ENCODE data around the gene FERMT2.
A peak's percentile ranks its signal among the peaks of the same experiment; 100 is the strongest.

Gene FERMT2, protein sequence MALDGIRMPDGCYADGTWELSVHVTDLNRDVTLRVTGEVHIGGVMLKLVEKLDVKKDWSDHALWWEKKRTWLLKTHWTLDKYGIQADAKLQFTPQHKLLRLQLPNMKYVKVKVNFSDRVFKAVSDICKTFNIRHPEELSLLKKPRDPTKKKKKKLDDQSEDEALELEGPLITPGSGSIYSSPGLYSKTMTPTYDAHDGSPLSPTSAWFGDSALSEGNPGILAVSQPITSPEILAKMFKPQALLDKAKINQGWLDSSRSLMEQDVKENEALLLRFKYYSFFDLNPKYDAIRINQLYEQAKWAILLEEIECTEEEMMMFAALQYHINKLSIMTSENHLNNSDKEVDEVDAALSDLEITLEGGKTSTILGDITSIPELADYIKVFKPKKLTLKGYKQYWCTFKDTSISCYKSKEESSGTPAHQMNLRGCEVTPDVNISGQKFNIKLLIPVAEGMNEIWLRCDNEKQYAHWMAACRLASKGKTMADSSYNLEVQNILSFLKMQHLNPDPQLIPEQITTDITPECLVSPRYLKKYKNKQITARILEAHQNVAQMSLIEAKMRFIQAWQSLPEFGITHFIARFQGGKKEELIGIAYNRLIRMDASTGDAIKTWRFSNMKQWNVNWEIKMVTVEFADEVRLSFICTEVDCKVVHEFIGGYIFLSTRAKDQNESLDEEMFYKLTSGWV

DNA sequence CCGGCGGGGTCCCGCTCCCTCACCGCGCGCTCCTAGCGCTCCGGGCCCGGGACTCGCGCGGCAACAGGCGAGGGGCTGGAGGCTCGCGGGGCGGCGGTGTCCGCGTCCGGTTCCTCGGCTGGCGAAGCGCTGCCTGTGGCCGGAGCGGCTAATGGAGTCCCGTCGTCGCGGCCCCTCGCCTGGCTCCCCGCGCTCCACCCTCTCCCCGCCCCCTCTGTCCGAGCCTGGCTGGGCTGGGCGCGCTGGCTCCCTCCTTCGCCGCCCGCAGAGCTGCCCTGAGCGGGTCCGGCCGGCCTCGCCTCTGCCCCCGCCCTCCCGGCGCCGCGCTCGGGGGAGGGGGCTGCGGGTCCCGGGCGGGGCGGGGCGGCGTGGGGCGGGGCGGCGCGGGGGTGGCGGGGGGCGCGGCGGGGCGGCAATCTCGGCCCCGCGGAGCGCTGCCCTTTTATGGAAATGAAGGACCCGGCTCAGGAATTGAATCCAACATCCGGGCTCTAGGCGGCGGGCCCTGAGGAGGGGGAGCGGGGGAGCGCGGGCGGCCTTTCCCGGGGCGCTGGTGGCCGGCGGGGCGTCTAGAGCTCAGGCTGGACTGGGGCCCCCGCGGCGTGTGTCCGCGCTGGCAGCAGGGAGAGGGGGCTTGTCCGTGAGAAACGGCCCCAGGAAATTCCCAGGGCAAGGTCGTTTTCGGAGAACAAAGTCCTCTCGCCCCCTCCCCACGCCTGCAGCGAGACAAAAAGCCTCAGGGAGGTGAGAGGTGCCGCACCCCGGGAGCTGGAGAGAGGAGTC lies at the start of gene FERMT2:
TSS of gene FERMT2 (minus strand) at position 153 of the 783 bp plus-strand sequence. CDS start 482 bp downstream, outside the sequence.
- peak; percentile 8 for DNase-seq

DNA sequence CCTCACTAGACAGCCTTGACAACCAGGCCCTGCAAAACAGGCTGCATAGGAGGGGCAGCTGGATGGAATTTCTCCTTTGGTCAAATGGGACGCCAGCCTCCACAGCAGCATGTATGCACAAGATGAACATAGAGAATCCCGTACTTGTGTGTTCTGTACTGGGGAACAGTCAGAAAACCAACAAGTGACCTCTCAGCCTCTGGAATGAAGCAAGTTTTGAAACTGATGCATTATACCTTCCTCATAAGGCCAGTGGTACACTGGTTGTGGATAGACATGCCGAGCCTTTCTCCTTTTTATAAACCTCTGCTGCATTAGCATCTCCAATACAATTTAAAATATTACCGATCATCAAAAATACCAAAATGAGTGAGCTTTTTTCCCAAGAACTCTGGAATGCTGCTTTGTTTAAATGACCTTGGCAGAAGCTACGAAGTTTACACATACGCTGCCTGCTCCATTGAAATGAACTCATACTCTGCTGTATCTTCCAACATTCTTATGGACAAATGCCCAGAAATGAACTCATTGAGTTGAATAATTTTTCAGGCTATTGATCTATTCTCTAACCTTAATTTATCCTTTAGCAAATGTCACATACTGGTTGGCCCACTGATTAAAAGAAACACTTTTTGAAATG lies 47.6 kb upstream of the FERMT2 start:
- DNase-seq: no peak

- no peak for DNase-seq
Measured at GRCh38 chr14:52996493-52996892, 45.6 kb upstream of the FERMT2 start.

GRCh38 chr14:52995998-52996397 lies 45.1 kb upstream of the FERMT2 start:
- no peak for DNase-seq

DNA sequence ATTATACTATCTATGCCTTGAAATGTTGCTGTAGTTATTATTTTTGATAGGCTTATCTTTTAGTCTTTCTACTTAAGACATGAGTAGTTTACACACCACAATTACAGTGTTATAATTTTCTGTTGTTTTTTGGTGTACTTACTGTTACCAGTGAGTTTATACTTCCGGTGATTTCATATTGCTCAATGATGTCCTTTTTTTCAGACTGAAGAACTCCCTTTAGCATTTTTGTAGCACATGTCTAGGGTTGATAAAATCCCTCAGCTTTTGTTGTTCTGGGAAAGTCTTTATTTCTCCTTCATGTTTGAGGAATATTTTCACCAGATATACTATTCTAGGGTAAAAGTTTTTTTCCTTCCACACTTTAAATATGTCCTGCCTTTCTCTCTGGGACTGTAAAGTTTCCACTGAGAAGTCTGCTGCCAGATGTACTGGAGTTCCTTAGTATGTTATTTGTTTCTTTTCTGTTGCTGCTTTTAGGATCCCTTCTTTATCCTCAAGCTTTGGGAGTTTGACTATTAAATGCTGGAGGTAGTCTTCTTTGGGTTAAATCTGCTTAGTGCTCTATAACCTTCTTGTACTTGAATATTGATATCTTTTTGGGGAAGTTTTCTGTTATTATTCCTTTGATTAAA lies 41.5 kb upstream of the FERMT2 start:
- DNase-seq: no peak

DNA sequence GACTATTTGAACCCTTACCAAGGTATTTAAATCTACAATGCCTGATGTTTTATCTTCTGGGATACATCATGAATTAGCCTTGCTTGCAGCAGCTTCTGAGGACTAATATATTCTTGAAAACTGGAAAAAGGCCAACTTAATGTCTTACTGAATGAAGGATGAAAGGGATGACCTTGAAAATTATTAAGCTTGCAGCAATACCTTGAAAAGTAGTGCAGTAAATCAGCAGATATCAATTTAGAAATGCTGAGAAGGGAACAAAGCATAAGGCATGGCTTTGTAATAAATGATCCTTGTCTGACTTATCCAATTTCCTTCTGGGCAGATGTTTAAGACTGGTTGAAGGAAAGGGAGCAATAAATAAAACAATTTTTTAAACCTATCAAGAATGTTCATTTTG lies 37.3 kb upstream of the FERMT2 start:
- DNase-seq: no peak

DNA sequence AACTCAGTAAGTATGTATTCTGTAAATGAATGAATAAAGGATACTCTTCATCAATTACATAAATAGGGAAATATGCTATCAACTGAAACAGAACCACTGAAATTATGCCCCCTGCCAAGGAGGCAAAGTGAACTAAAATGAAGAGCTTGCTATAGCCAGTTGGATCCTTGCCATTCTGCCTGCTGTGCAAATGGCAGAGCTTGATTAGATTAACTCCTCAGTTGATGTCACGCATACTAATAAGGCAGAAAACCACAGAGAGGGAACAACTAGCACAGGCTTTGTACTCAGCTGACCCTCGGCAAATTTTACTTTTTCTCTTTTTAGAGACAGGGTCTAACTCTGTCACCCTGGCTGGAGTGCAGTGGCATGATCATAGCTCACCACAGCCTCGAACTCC lies 36.7 kb upstream of the FERMT2 start:
- no peak for DNase-seq

- no peak for DNase-seq
Measured at GRCh38 chr14:52987042-52987441, 36.2 kb upstream of the FERMT2 start.

- DNase-seq: no peak
Measured at GRCh38 chr14:52977798-52978197, 26.9 kb upstream of the FERMT2 start.

GRCh38 chr14:52974406-52974805 lies 23.6 kb upstream of the FERMT2 start:
- no peak for DNase-seq

DNA sequence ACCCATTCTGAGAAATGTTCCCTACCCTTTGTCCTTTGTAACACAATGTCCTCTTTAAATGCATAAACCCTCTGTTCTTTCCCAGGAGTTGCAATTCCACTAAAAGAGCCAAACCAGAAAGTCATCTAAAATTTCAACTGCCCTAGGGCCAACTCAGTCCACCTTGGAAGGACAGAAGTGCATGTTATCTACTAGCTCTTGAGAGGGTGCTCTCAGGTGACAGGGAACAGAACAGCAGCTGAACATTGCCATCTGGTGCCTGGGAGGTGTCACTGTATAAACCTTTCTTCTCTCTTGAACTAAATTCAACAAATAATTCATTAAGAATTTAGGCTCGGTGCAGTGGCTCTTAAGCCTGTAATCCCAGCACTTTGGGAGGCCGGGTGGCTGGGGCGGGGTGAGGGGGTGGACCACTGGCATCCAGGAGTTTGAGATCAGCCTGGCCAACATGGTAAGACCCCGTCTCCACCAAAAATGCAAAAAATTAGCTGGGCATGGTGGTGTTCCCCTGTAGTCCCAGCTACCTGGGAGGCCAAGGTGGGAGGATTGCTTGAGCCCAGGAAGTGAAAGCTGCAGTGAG lies 10.3 kb upstream of the FERMT2 start:
- peak; percentile 14 for DNase-seq

- DNase-seq: no peak
Measured at GRCh38 chr14:52960627-52961026, 9.8 kb upstream of the FERMT2 start.

- no peak for DNase-seq
Measured at GRCh38 chr14:52954346-52955214, 3.7 kb upstream of the FERMT2 start.

GRCh38 chr14:52951681-52952554 lies 1.1 kb upstream of the FERMT2 start:
- DNase-seq: no peak

GRCh38 chr14:52950410-52950897 lies 396 bp downstream of the FERMT2 start:
- DNase-seq: peak; percentile 3

GRCh38 chr14:52949711-52950409 lies 990 bp downstream of the FERMT2 start:
- no peak for DNase-seq

GRCh38 chr14:52949249-52949648 lies 1.6 kb downstream of the FERMT2 start:
- no peak for DNase-seq

GRCh38 chr14:52948836-52949235 lies 2.0 kb downstream of the FERMT2 start:
- no peak for DNase-seq

GRCh38 chr14:52948039-52948438 lies 2.8 kb downstream of the FERMT2 start:
- DNase-seq: no peak

Measured in stimulated activated CD4-positive, alpha-beta T cell treated with anti-CD3 and anti-CD28 coated beads, Interleukin-12 subunit alpha, Interleukin-12 subunit beta, amount 100 ng/mL, for 4 hours (primary cell).